Stomach (tissue), 4 donors: ENCODE results near the gene GVQW3.

Experiments
- CTCF ChIP-seq, 7 experiments: fragments of 450-650 bp in 4 of 7; fragments of 200-600 bp in 3 of 7; sonication (generic) in 3 of 7; IDR thresholded peaks; one replicate each; pipeline ENCODE4 v1.5.1; 2016 to 2019; ENCODE audit warnings: antibody characterized with exemption in 7 of 7, control low read depth in 2 of 7, mild to moderate bottlenecking in 1 of 7
- POLR2A ChIP-seq, 4 donors: fragments of 450-650 bp; IDR thresholded peaks; one replicate each; pipeline ENCODE4 v1.6.1; 2016; ENCODE audit warnings: antibody characterized with exemption in 4 of 4, control low read depth in 2 of 4, mild to moderate bottlenecking in 1 of 4, moderate library complexity in 1 of 4

GRCh38 chr11:76369406-76369805 is 11.7 kb upstream of the GVQW3 start:
- TF ChIP-seq POLR2A (IDR thresholded peaks at IDR 0.05): no peak
- TF ChIP-seq CTCF (IDR thresholded peaks at IDR 0.05): no peak
